Measurements from ENCODE around the gene PROSER3. TPM values are rescaled to one million over a fixed set of nuclear protein-coding genes. Genes with fewer than 3 reads are reported as not detected.

PROSER3 gene
- total RNA-seq, 2 donors from 2014 or later: 13.6 to 19.2 TPM

- intact Hi-C loops (cut with DNase I): loop anchor here (10.0 kb wide), 1 partner anchor 303 kb away; the partner anchor contains the start of genes THAP8 and WDR62
- Histone ChIP-seq H3K36me3 (peaks cover 0 to 17% of the 10 kb centered on the region in 2 donors), H3K4me1 (replicated peaks) (peaks cover 5% of the 10 kb centered on the region), H3K9me3 (no peaks in the 10 kb centered on the region), H3K4me3 (no peak overlapping the region), H3K27ac (no peak overlapping the region), H3K27me3 (replicated peaks; ENCODE audit: insufficient read depth) (no peaks in the 10 kb centered on the region)
- WGBS: 91% methylated on average over 14 of the region's 14 CpGs
- TF ChIP-seq POLR2AphosphoS5 (IDR thresholded peaks at IDR 0.05) (no peak), CTCF (IDR thresholded peaks at IDR 0.05) (no peak), POLR2A (IDR thresholded peaks at IDR 0.05) (no peak)
- DNase-seq (ENCODE audit: low spot score): no peak
These were observed 5.9 kb upstream of the PROSER3 start for GRCh38 chr19:35751839-35752745.

- H3K4me1 ChIP-seq (replicated peaks): peaks cover 5% of the 10 kb centered on the region
- no peaks in the 10 kb centered on the region for H3K27me3 ChIP-seq (replicated peaks; ENCODE audit: insufficient read depth)
- no peak overlapping the region for H3K4me3 ChIP-seq
- H3K36me3 ChIP-seq: peaks cover 0 to 17% of the 10 kb centered on the region in 2 donors
- no peak overlapping the region for H3K27ac ChIP-seq
- DNase-seq (ENCODE audit: low spot score): no peak
- WGBS: 95% methylated on average over 20 of the region's 20 CpGs
- H3K9me3 ChIP-seq: no peaks in the 10 kb centered on the region
- intact Hi-C loops (cut with DNase I): loop anchor here (10.0 kb wide), 1 partner anchor 302 kb away; the partner anchor contains the start of genes THAP8 and WDR62
- no peak for TF ChIP-seq POLR2A (IDR thresholded peaks at IDR 0.05)
- TF ChIP-seq POLR2AphosphoS5 (IDR thresholded peaks at IDR 0.05): no peak
- no peak for TF ChIP-seq CTCF (IDR thresholded peaks at IDR 0.05)
These were observed 5.1 kb upstream of the PROSER3 start for GRCh38 chr19:35752746-35753350.

- peaks cover 0 to 17% of the 10 kb centered on the region in 2 donors for H3K36me3 ChIP-seq
- no peaks in the 10 kb centered on the region for H3K27me3 ChIP-seq (replicated peaks; ENCODE audit: insufficient read depth)
- WGBS: 93% methylated on average over 20 of the region's 20 CpGs
- no peak overlapping the region for H3K27ac ChIP-seq
- H3K4me3 ChIP-seq: no peak overlapping the region
- DNase-seq (ENCODE audit: low spot score): no peak
- intact Hi-C loops (cut with DNase I): loop anchor here (10.0 kb wide), 1 partner anchor 301 kb away; the partner anchor contains the start of genes THAP8 and WDR62
- no peak for TF ChIP-seq POLR2AphosphoS5 (IDR thresholded peaks at IDR 0.05)
- no peak for TF ChIP-seq CTCF (IDR thresholded peaks at IDR 0.05)
- TF ChIP-seq POLR2A (IDR thresholded peaks at IDR 0.05): no peak
- H3K4me1 ChIP-seq (replicated peaks): peaks cover 5% of the 10 kb centered on the region
- no peaks in the 10 kb centered on the region for H3K9me3 ChIP-seq
These were observed 4.2 kb upstream of the PROSER3 start for GRCh38 chr19:35753634-35754369.

- 78% methylated on average over 13 of the region's 13 CpGs for WGBS
- DNase-seq (ENCODE audit: low spot score): no peak
- Histone ChIP-seq H3K27me3 (replicated peaks; ENCODE audit: insufficient read depth) (no peaks in the 10 kb centered on the region), H3K27ac (peak overlapping the region; percentile 73 to 79), H3K9me3 (no peaks in the 10 kb centered on the region), H3K4me3 (no peak overlapping the region), H3K36me3 (peaks cover 0 to 17% of the 10 kb centered on the region in 2 donors), H3K4me1 (replicated peaks) (peaks cover 4% of the 10 kb centered on the region)
- TF ChIP-seq CTCF (IDR thresholded peaks at IDR 0.05) (no peak), POLR2AphosphoS5 (IDR thresholded peaks at IDR 0.05) (no peak), POLR2A (IDR thresholded peaks at IDR 0.05) (no peak)
- intact Hi-C loops (cut with DNase I): loop anchor here (5.0 to 10.0 kb wide), 2 partner anchors 183 to 300 kb away; partner anchors contain the start of genes LRFN3, THAP8 and WDR62
These were observed 3.4 kb upstream of the PROSER3 start for GRCh38 chr19:35754370-35755130.
